Measurements from ENCODE around the gene KRTAP5-11.
"Not testable (repeated sequence)": the region's sequence is repeated elsewhere in the genome, so short reads cannot be mapped to it uniquely, and the experiment has no call there.

Gene KRTAP5-11, protein sequence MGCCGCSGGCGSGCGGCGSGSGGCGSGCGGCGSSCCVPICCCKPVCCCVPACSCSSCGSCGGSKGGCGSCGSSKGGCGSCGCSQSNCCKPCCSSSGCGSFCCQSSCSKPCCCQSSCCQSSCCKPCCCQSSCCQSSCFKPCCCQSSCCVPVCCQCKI

GRCh38 chr11:71582309-71582895, at the start of gene KRTAP5-11:
KRTAP5-11 (minus strand) TSS chr11:71582875; CDS start chr11:71582837, 38 bp downstream.
- DNase-seq, result no peak
- intact Hi-C loops (cut with DNase I; ENCODE audit: low total_unique reads), result no loop called here
- H3K36me3 ChIP-seq, result no peaks in the 10 kb centered on the region

DNA sequence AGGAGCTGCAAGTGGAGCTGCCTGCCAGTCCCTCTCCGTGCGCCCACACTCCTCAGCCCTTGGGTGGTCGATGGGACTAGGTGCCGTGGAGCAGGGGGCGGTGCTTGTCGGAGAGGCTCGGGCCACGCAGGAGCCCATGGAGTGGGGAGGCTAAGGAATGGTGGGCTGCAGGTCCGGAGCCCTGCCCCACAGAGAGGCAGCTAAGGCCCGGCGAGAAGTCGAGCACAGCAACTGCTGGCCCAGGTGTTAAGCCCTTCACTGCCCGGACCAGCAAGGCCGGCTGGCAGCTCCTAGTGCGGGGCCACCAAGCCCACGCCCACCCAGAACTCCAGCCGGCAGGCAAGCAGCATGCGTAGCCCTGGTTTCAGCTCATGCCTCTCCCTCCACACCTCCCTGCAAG, 48.9 kb upstream of the KRTAP5-11 start:
- H3K36me3 ChIP-seq; H3K4me1 ChIP-seq; H3K27ac ChIP-seq; DNase-seq; H3K9me3 ChIP-seq; H3K27me3 ChIP-seq; H3K4me3 ChIP-seq; intact Hi-C loops (cut with DNase I; ENCODE audit: low total_unique reads): not testable (repeated sequence)

More at GRCh38 chr11:71582309-71582895, at the start of gene KRTAP5-11:
- Histone ChIP-seq H3K4me3 (no peak within 1 kb of the TSS), H3K27me3 (peaks cover 0 to 22% of the 10 kb centered on the region in 2 donors), H3K27ac (no peak within 1 kb of the TSS), H3K4me1 (no peaks in the 10 kb centered on the region), H3K9me3 (no peaks in the 10 kb centered on the region)
- TF ChIP-seq, protein P1, sequence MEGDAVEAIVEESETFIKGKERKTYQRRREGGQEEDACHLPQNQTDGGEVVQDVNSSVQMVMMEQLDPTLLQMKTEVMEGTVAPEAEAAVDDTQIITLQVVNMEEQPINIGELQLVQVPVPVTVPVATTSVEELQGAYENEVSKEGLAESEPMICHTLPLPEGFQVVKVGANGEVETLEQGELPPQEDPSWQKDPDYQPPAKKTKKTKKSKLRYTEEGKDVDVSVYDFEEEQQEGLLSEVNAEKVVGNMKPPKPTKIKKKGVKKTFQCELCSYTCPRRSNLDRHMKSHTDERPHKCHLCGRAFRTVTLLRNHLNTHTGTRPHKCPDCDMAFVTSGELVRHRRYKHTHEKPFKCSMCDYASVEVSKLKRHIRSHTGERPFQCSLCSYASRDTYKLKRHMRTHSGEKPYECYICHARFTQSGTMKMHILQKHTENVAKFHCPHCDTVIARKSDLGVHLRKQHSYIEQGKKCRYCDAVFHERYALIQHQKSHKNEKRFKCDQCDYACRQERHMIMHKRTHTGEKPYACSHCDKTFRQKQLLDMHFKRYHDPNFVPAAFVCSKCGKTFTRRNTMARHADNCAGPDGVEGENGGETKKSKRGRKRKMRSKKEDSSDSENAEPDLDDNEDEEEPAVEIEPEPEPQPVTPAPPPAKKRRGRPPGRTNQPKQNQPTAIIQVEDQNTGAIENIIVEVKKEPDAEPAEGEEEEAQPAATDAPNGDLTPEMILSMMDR (IDR thresholded peaks at IDR 0.05), result no peak

DNA sequence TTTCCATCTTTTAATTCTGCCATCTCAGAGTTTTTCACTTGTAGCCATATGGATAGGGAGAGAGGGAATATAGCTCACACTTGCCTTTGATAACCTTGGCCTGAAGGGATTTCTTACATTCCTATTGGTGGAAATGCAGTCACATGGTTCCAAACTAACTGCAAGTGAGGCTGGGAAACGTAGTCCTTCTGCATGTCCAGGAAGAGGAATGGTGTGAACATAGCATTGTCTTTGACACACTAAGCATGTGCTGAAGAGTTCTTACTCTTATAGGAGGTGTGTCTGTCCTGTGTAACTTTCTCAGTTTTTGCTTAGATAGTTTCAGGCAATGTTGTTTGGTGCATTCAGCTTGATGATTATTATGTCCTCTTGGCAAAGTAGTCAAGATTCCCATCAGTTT, 47.4 kb upstream of the KRTAP5-11 start:
- H3K27ac ChIP-seq; H3K9me3 ChIP-seq; H3K4me1 ChIP-seq; H3K36me3 ChIP-seq; intact Hi-C loops (cut with DNase I; ENCODE audit: low total_unique reads); H3K27me3 ChIP-seq; H3K4me3 ChIP-seq; DNase-seq: not testable (repeated sequence)

- H3K9me3 ChIP-seq; H3K27me3 ChIP-seq; H3K27ac ChIP-seq; intact Hi-C loops (cut with DNase I; ENCODE audit: low total_unique reads); H3K4me1 ChIP-seq; H3K4me3 ChIP-seq; H3K36me3 ChIP-seq: not testable (repeated sequence)
- DNase-seq, result peak in 1 of 2 donors; percentile 9
Measured at GRCh38 chr11:71628943-71629342, 46.3 kb upstream of the KRTAP5-11 start.

- H3K27ac ChIP-seq; DNase-seq; H3K4me1 ChIP-seq; H3K9me3 ChIP-seq; intact Hi-C loops (cut with DNase I; ENCODE audit: low total_unique reads); H3K36me3 ChIP-seq; H3K4me3 ChIP-seq; H3K27me3 ChIP-seq: not testable (repeated sequence)
Measured at GRCh38 chr11:71623226-71623625, 40.6 kb upstream of the KRTAP5-11 start.

DNA sequence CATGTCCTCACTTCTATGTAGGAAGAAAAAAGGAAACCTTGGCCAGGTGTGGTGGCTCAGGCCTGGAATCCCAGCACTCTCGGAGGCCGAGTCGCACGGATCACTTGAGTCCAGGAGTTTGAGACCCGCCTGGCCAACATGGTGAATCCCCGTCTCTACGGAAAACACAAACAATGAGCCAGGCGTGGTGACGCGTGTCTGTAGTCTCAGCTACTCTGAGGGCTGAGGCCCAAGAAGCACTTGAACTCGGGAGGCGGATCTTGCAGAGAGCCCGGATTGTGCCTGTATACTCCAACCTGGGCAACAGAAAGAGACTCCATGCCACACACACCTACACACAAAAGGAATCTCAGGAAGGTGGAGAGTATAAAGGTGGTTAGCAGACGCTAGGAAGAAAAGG, 39.9 kb upstream of the KRTAP5-11 start:
- intact Hi-C loops (cut with DNase I; ENCODE audit: low total_unique reads); H3K4me1 ChIP-seq; H3K4me3 ChIP-seq; DNase-seq; H3K27me3 ChIP-seq; H3K27ac ChIP-seq; H3K36me3 ChIP-seq; H3K9me3 ChIP-seq: not testable (repeated sequence)

GRCh38 chr11:71615003-71615402, 32.3 kb upstream of the KRTAP5-11 start:
- H3K27me3 ChIP-seq, result peaks cover 0 to 11% of the 10 kb centered on the region in 2 donors
- H3K4me1 ChIP-seq; H3K9me3 ChIP-seq; intact Hi-C loops (cut with DNase I; ENCODE audit: low total_unique reads); H3K27ac ChIP-seq; H3K4me3 ChIP-seq; H3K36me3 ChIP-seq; DNase-seq: not testable (repeated sequence)

DNA sequence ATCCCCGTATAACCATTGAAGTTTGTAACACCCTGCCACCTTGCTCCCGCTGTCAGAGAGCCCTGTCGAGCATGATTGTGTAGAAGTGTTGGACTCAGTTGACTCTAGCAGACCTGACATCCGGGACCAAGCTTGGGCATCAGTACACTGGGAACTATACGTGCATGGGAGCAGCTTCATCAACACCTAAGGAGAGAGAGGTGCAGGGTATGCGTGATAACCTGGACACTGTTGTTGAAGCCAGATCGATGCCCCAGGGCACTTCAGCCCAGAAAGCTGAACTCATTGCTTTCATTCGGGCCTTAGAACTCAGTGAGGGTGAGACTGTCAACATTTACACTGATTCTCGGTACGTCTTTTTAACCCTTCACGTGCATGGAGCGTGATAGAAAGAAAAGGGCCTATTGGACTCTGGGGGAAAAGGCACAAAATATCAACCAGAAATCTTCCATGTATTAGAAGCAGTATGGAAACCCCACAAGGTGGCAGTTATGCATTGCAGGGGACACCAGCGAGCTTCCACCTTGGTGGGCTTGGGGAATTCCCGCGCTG, 31.8 kb upstream of the KRTAP5-11 start:
- H3K9me3 ChIP-seq; intact Hi-C loops (cut with DNase I; ENCODE audit: low total_unique reads); H3K4me1 ChIP-seq; H3K4me3 ChIP-seq; H3K27ac ChIP-seq; H3K36me3 ChIP-seq; DNase-seq: not testable (repeated sequence)
- H3K27me3 ChIP-seq, result peaks cover 0 to 13% of the 10 kb centered on the region in 2 donors

DNA sequence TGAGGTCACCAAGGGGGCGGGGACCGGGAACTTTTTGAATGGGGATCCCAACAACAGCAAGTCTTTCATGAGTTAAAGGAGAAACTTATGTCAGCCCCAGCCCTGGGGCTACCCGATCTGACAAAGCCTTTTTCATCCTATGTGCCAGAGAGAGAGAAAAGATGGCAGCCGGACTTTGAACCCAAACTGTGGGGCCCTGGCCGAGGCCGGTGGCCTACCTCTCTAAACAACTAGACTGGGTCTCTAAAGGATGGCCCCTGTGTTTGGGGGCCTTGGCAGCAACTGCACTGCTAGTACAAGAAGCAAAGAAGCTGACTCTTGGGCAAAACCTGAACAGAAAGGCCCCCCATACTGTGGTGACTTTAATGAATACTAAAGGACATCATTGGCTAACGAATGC, 31.3 kb upstream of the KRTAP5-11 start:
- H3K27ac ChIP-seq; H3K4me3 ChIP-seq; intact Hi-C loops (cut with DNase I; ENCODE audit: low total_unique reads); H3K9me3 ChIP-seq; H3K4me1 ChIP-seq; H3K36me3 ChIP-seq; DNase-seq: not testable (repeated sequence)
- H3K27me3 ChIP-seq, result peaks cover 0 to 18% of the 10 kb centered on the region in 2 donors

- H3K4me3 ChIP-seq; H3K27ac ChIP-seq; DNase-seq; H3K9me3 ChIP-seq; H3K36me3 ChIP-seq; intact Hi-C loops (cut with DNase I; ENCODE audit: low total_unique reads): not testable (repeated sequence)
- Histone ChIP-seq H3K4me1 (peaks cover 0 to 12% (median 4%) of the 10 kb centered on the region in 4 donors), H3K27me3 (peaks cover 0 to 33% of the 10 kb centered on the region in 2 donors)
Measured at GRCh38 chr11:71611218-71611910, 28.7 kb upstream of the KRTAP5-11 start.

DNA sequence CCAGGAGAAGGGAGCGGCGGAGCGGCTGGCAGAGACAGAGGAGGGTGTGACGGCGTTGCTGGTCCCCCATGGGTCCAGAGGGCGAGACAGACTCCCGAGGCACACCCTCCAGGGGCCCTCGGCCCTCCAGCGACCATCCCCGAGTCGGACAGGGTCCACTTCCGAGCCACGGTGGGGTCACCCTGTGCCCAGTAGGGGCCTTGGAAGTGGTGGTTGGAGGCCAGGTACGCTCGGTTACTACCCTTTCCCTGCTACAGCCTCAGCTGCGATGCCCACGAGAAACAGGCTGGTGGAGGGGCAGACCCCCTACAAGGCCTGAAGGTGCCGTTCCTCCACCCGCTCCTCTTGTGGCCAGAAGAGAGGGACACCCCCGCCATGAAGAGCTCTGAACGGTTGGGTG, 25.6 kb upstream of the KRTAP5-11 start:
- DNase-seq, H3K4me3 ChIP-seq: not testable (repeated sequence)

GRCh38 chr11:71607520-71608216, 25.0 kb upstream of the KRTAP5-11 start:
- Histone ChIP-seq H3K4me1 (peaks cover 0 to 12% (median 4%) of the 10 kb centered on the region in 4 donors), H3K27me3 (peaks cover 0 to 52% of the 10 kb centered on the region in 2 donors)
- H3K27ac ChIP-seq; H3K36me3 ChIP-seq; DNase-seq; H3K9me3 ChIP-seq; intact Hi-C loops (cut with DNase I; ENCODE audit: low total_unique reads); H3K4me3 ChIP-seq: not testable (repeated sequence)

More for the DNA sequence above, 25.6 kb upstream of the KRTAP5-11 start:
- H3K36me3 ChIP-seq; H3K9me3 ChIP-seq; intact Hi-C loops (cut with DNase I; ENCODE audit: low total_unique reads); H3K27ac ChIP-seq: not testable (repeated sequence)
- H3K27me3 ChIP-seq, result peaks cover 0 to 46% of the 10 kb centered on the region in 2 donors
- peaks cover 0 to 12% (median 4%) of the 10 kb centered on the region in 4 donors for H3K4me1 ChIP-seq

All from tibial artery (tissue), 4 donors.